ENCODE results near the gene LRRC39.

- TF ChIP-seq, protein P1, sequence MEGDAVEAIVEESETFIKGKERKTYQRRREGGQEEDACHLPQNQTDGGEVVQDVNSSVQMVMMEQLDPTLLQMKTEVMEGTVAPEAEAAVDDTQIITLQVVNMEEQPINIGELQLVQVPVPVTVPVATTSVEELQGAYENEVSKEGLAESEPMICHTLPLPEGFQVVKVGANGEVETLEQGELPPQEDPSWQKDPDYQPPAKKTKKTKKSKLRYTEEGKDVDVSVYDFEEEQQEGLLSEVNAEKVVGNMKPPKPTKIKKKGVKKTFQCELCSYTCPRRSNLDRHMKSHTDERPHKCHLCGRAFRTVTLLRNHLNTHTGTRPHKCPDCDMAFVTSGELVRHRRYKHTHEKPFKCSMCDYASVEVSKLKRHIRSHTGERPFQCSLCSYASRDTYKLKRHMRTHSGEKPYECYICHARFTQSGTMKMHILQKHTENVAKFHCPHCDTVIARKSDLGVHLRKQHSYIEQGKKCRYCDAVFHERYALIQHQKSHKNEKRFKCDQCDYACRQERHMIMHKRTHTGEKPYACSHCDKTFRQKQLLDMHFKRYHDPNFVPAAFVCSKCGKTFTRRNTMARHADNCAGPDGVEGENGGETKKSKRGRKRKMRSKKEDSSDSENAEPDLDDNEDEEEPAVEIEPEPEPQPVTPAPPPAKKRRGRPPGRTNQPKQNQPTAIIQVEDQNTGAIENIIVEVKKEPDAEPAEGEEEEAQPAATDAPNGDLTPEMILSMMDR (conservative IDR thresholded peaks at IDR 0.05; ENCODE audit: low read length), result no peak
- TF ChIP-seq EZH2phosphoT487 (IDR thresholded peaks at IDR 0.05; ENCODE audit: borderline replicate concordance), result no peak
These were observed 45.2 kb downstream of the LRRC39 start, which contains the start of the genes SASS6 and TRMT13 for GRCh38 chr1:100132566-100133477.

Measured in Loucy (cell line).